H1 (cell line): ENCODE measurements around the gene TIMMDC1. TPM values are rescaled to one million over a fixed set of nuclear protein-coding genes. Genes with fewer than 3 reads are reported as not detected.

Experiments
- CTCF ChIA-PET: fragments of 300-600 bp; sonication (Branson Sonifier 250); formaldehyde crosslinking; loops from one replicate; lab custom pipeline; 2021; ENCODE audit not compliant: partially characterized antibody; lab: Charles Lee
- POLR2A ChIA-PET: fragments of 300-600 bp; sonication (Branson Sonifier 250); formaldehyde crosslinking; loops from one replicate; lab custom pipeline; 2021; ENCODE audit warnings: inconsistent platforms; ENCODE audit not compliant: partially characterized antibody; lab: Charles Lee
- DNase-seq, 2 experiments: peaks; one replicate each; pipeline versions ENCODE4 v3.0.0 to v3.0.0-alpha.2; 2010 to 2022; ENCODE audit warnings: low spot score in 2 of 2, low read depth in 1 of 2, mixed read lengths in 1 of 2
- FAIRE-seq: peaks from 2 replicates; lab custom pipeline; 2011; peaks lifted over from hg19 to GRCh38; lab: Jason Lieb, UNC
- H2AFZ ChIP-seq: 2 replicates; pipeline ENCODE4 v1.8.1; 2012; ENCODE audit warnings: low read length, inconsistent platforms
- H2AK5ac ChIP-seq: 2 replicates; pipeline ENCODE4 v1.6.1; 2013; ENCODE audit warnings: low read depth, low read length
- H2BK120ac ChIP-seq: replicated peaks from 2 replicates; pipeline ENCODE3; 2013; ENCODE audit warnings: low read depth, low read length, inconsistent platforms
- H2BK12ac ChIP-seq: 2 replicates; pipeline ENCODE4 v1.6.1; 2013; ENCODE audit warnings: low read depth, low read length
- H2BK15ac ChIP-seq: 2 replicates; pipeline ENCODE4 v1.6.1; 2013; ENCODE audit warnings: low read length
- H2BK20ac ChIP-seq: 2 replicates; pipeline ENCODE4 v1.6.1; 2013; ENCODE audit warnings: low read length
- H2BK5ac ChIP-seq: 2 replicates; pipeline ENCODE4 v1.6.1; 2013; ENCODE audit warnings: low read depth, low read length
- H3K14ac ChIP-seq: 2 replicates; pipeline ENCODE4 v1.6.1; 2013; ENCODE audit warnings: inconsistent platforms; ENCODE audit not compliant: insufficient read length
- H3K18ac ChIP-seq: 2 replicates; pipeline ENCODE4 v1.6.1; 2013; ENCODE audit warnings: low read length; ENCODE audit errors: extremely low read depth
- H3K23ac ChIP-seq: 2 replicates; pipeline ENCODE4 v1.6.1; 2013; ENCODE audit warnings: inconsistent platforms; ENCODE audit not compliant: insufficient read length
- H3K23me2 ChIP-seq: 2 replicates; pipeline ENCODE4 v1.6.1; 2013; ENCODE audit warnings: low read depth, low read length
- H3K27ac ChIP-seq: 2 replicates; pipeline ENCODE4 v1.6.1; 2011; ENCODE audit warnings: low read depth, low read length, inconsistent platforms
- H3K27me3 ChIP-seq, 4 experiments: replicated peaks in 1 of 4; 1 replicate in 1 of 4; 2 replicates in 3 of 4; pipeline versions ENCODE4 v1.6.1 to v1.8.1; 2011 to 2013; ENCODE audit warnings: low read length in 3 of 4, mild to moderate bottlenecking in 3 of 4, inconsistent platforms in 2 of 4, mixed read lengths in 2 of 4, moderate library complexity in 1 of 4; ENCODE audit not compliant: control insufficient read depth in 3 of 4, insufficient read depth in 3 of 4; ENCODE audit errors: extremely low read depth in 1 of 4
- H3K36me3 ChIP-seq, 4 experiments: 2 replicates each; pipeline versions ENCODE4 v1.6.1 to v1.8.1; 2011 to 2013; ENCODE audit warnings: mild to moderate bottlenecking in 4 of 4, low read length in 3 of 4, moderate library complexity in 2 of 4, control low read depth in 1 of 4, inconsistent platforms in 1 of 4; ENCODE audit not compliant: insufficient read depth in 4 of 4, control insufficient read depth in 2 of 4
- H3K4ac ChIP-seq: replicated peaks from 2 replicates; pipeline ENCODE3; 2013; ENCODE audit warnings: low read length, low read depth, mixed read lengths, inconsistent platforms; ENCODE audit not compliant: insufficient read length
- H3K4me1 ChIP-seq, 4 experiments: replicated peaks in 1 of 4; 1 replicate in 1 of 4; 2 replicates in 3 of 4; pipeline versions ENCODE4 v1.6.1 to v1.8.1; 2011 to 2013; ENCODE audit warnings: low read length in 3 of 4, inconsistent platforms in 2 of 4, mixed read lengths in 1 of 4; ENCODE audit not compliant: insufficient read depth in 4 of 4, control insufficient read depth in 3 of 4
- H3K4me2 ChIP-seq, 2 experiments: 2 replicates each; pipeline versions ENCODE4 v1.6.1 to v1.8.1; 2011 to 2013; ENCODE audit warnings: low read depth in 2 of 2, low read length in 2 of 2, control low read depth in 1 of 2, inconsistent platforms in 1 of 2, mild to moderate bottlenecking in 1 of 2; ENCODE audit not compliant: insufficient read depth in 1 of 2
- H3K4me3 ChIP-seq, 4 experiments: fragments of 200-600, 300-600 bp in 1 of 4; sonication (generic), shearing (Covaris generic), sonication (Bioruptor Twin) in 1 of 4; 2 replicates each; pipeline versions ENCODE4 v1.5.1 to v1.8.1; 2011 to 2016; ENCODE audit warnings: low read length in 4 of 4, low read depth in 3 of 4, control low read depth in 2 of 4, inconsistent platforms in 2 of 4, mild to moderate bottlenecking in 2 of 4, mixed read lengths in 1 of 4, moderate library complexity in 1 of 4; ENCODE audit not compliant: insufficient read depth in 2 of 4; ENCODE audit errors: extremely low read depth in 1 of 4
- H3K56ac ChIP-seq: replicated peaks from 2 replicates; pipeline ENCODE3; 2013; ENCODE audit warnings: low read depth, mild to moderate bottlenecking, mixed read lengths, low read length, inconsistent platforms; ENCODE audit not compliant: insufficient read length
- H3K79me1 ChIP-seq: 2 replicates; pipeline ENCODE4 v1.6.1; 2013; ENCODE audit warnings: low read depth, low read length, control low read depth
- H3K79me2 ChIP-seq, 2 experiments: 2 replicates each; pipeline versions ENCODE4 v1.6.1 to v1.8.1; 2012 to 2013; ENCODE audit warnings: low read length in 2 of 2, mild to moderate bottlenecking in 2 of 2, inconsistent platforms in 1 of 2; ENCODE audit not compliant: insufficient read depth in 2 of 2, control insufficient read depth in 1 of 2
- H3K9ac ChIP-seq, 4 experiments: replicated peaks in 1 of 4; 1 replicate in 1 of 4; 2 replicates in 3 of 4; pipeline versions ENCODE4 v1.6.1 to v1.8.1; 2011 to 2013; ENCODE audit warnings: low read depth in 3 of 4, low read length in 3 of 4, control low read depth in 2 of 4, mild to moderate bottlenecking in 2 of 4, moderate library complexity in 2 of 4, inconsistent platforms in 1 of 4; ENCODE audit errors: extremely low read depth in 1 of 4
- H3K9me3 ChIP-seq, 2 experiments: 2 replicates each; pipeline versions ENCODE4 v1.6.1 to v1.8.1; 2012 to 2013; ENCODE audit warnings: mild to moderate bottlenecking in 2 of 2, moderate library complexity in 2 of 2, control low read depth in 1 of 2, inconsistent platforms in 1 of 2, low read depth in 1 of 2, low read length in 1 of 2, mixed read lengths in 1 of 2; ENCODE audit not compliant: insufficient read depth in 2 of 2
- H4K20me1 ChIP-seq, 2 experiments: replicated peaks in 1 of 2; 2 replicates each; pipeline versions ENCODE3 to v1.8.1; 2011 to 2013; ENCODE audit warnings: inconsistent platforms in 2 of 2, low read length in 2 of 2, mild to moderate bottlenecking in 1 of 2; ENCODE audit not compliant: insufficient read depth in 2 of 2, control insufficient read depth in 1 of 2
- H4K5ac ChIP-seq: 2 replicates; pipeline ENCODE4 v1.6.1; 2013; ENCODE audit warnings: low read length, low read depth, mixed read lengths, inconsistent platforms; ENCODE audit not compliant: insufficient read length
- H4K8ac ChIP-seq: 2 replicates; pipeline ENCODE4 v1.8.0; 2013; ENCODE audit warnings: mild to moderate bottlenecking, moderate library complexity, low read length, inconsistent platforms; ENCODE audit not compliant: insufficient read depth; ENCODE audit errors: extremely low read depth
- H4K91ac ChIP-seq: replicated peaks from 2 replicates; pipeline ENCODE3; 2013; ENCODE audit warnings: low read length, mixed read lengths, inconsistent platforms; ENCODE audit not compliant: insufficient read length
- BRCA1 ChIP-seq: IDR thresholded peaks from 2 replicates; pipeline ENCODE4 v1.6.1; 2012; ENCODE audit warnings: low read depth, low read length, improper control_type of control experiment
- JUN ChIP-seq: IDR thresholded peaks from 2 replicates; pipeline ENCODE4 v1.6.1; 2011; ENCODE audit warnings: low read depth, mild to moderate bottlenecking, improper control_type of control experiment, low read length
- RAD21 ChIP-seq, 2 experiments: IDR thresholded peaks in 1 of 2; conservative IDR thresholded peaks in 1 of 2; 2 replicates each; pipeline ENCODE4 v1.6.1; 2011; ENCODE audit warnings: low read depth in 2 of 2, low read length in 2 of 2, improper control_type of control experiment in 1 of 2, inconsistent platforms in 1 of 2, mild to moderate bottlenecking in 1 of 2, moderate library complexity in 1 of 2
- WGBS, 2 experiments: shearing (Covaris generic) in 1 of 2; methylation state at CpG; one replicate each; pipeline versions ENCODE4 v1.1.6 to v1.1.7; 2013 to 2015; ENCODE audit warnings: low lambda C conversion rate in 2 of 2, mixed read lengths in 2 of 2, inconsistent platforms in 1 of 2, low coverage in 1 of 2, missing lambda C conversion rate in 1 of 2; ENCODE audit not compliant: insufficient replicate concordance in 2 of 2, insufficient coverage in 1 of 2, insufficient read length in 1 of 2; ENCODE audit errors: extremely low coverage in 1 of 2, missing lambda C conversion rate in 1 of 2; 5-methylcytosine and 5-hydroxymethylcytosine counted together
- polyA plus RNA-seq, 7 experiments: library from polyadenylated mRNA; depleted of rRNA in 3 of 7; stranded (reverse) in 5 of 7; unstranded in 2 of 7; fragments of >200 nt in 5 of 7; fragments of 200-250 nt in 2 of 7; gene quantifications; 1 replicate in 5 of 7; 2 replicates in 1 of 7; 4 replicates in 1 of 7; pipeline versions ENCODE4 v1.2.1 to v1.2.3, GENCODE V29; 2011 to 2013; ENCODE audit warnings: missing spikeins in 2 of 7, mixed read lengths in 2 of 7
- total RNA-seq: library from RNA; stranded (reverse); fragmentation: NEBNext Ultra II Directional; extraction: Animal tissue kit (Norgen Biotek cat#: 25700); gene quantifications from 2 replicates; pipeline ENCODE4 v1.2.1, GENCODE V29; 2021

Gene TIMMDC1
- total and polyA plus RNA-seq, 2 of the 8 experiments (the other 6 are each of a cell fraction or from before 2014, with no cell fraction given), result 80.7 to 128 TPM

GRCh38 chr3:119524931-119525662 is 26.8 kb downstream of the TIMMDC1 start:
- no peak overlapping the region for H4K8ac ChIP-seq
- H3K9me3 ChIP-seq, result no peaks in the 10 kb centered on the region
- no peak overlapping the region for H2BK20ac ChIP-seq
- peak overlapping the region; percentile 42 to 43; a peak in 3 of 4 replicates for H3K4me2 ChIP-seq
- no peak overlapping the region for H2BK120ac ChIP-seq
- no peak overlapping the region for H4K5ac ChIP-seq
- WGBS, 2 experiments, result 68% methylated on average over 4 of the region's 4 CpGs; no CpG with 5 or more reads in 1 of the 2 experiments
- peak overlapping the region in 1 of 4 experiments; percentile 38; a peak in 1 of 8 replicates for H3K4me3 ChIP-seq
- H3K27ac ChIP-seq, result no peak overlapping the region
- POLR2A ChIA-PET, result interaction anchor here (1.3 to 1.6 kb wide), 2 partner anchors 9 to 27 kb away, joined by 4 to 9 read pairs; partner anchors contain the start of gene TIMMDC1
- no peak overlapping the region for H4K91ac ChIP-seq
- no peak overlapping the region for H3K14ac ChIP-seq
- no peak overlapping the region for H2BK12ac ChIP-seq
- H3K18ac ChIP-seq, result no peak overlapping the region
- no peak overlapping the region for H3K4ac ChIP-seq
- peaks cover 0 to 30% (median 15%) of the 10 kb centered on the region in 4 experiments; a peak in 5 of 8 replicates for H3K36me3 ChIP-seq
- H3K23ac ChIP-seq, result no peak overlapping the region
- H3K79me1 ChIP-seq, result no peaks in the 10 kb centered on the region
- CTCF ChIA-PET, result interaction anchor here (0.7 to 1.7 kb wide), 5 partner anchors 9 to 156 kb away, joined by 3 to 4 read pairs (median 4); no protein-coding TSS in a partner anchor
- no peak overlapping the region for H2BK15ac ChIP-seq
- H4K20me1 ChIP-seq, result no peaks in the 10 kb centered on the region
- FAIRE-seq (no peak), DNase-seq (peak in 1 of 2 experiments; percentile 2)
- H2AK5ac ChIP-seq, result no peak overlapping the region
- no peaks in the 10 kb centered on the region for H3K27me3 ChIP-seq
- H2BK5ac ChIP-seq, result no peak overlapping the region
- TF ChIP-seq JUN (no peak), RAD21 (IDR thresholded peaks at IDR 0.05 in 1 of 2, conservative IDR thresholded peaks at IDR 0.05 in 1 of 2; ENCODE audit: low read depth in 2 of 2, low read length in 2 of 2) (peak; percentile 26 to 31; a peak in 3 of 4 replicates), BRCA1 (no peak)
- H3K4me1 ChIP-seq, result peaks cover 0 to 4% (median 0%) of the 10 kb centered on the region in 4 experiments; a peak in 2 of 7 replicates
- H3K23me2 ChIP-seq, result no peaks in the 10 kb centered on the region
- H3K9ac ChIP-seq, result no peak overlapping the region
- H3K79me2 ChIP-seq, result no peaks in the 10 kb centered on the region
- H2AFZ ChIP-seq, result no peak overlapping the region
- no peak overlapping the region for H3K56ac ChIP-seq
